Measurements from ENCODE around the gene CIB2. TPM values are rescaled to one million over a fixed set of nuclear protein-coding genes. Genes with fewer than 3 reads are reported as not detected.

Gene CIB2
- polyA plus RNA-seq, 1 experiment: 3.7 TPM

GRCh38 chr15:78072080-78072892 is 59.0 kb downstream of the CIB2 start:
- ChIA-PET CTCF (interaction anchor here (1.3 to 2.7 kb wide), 2 partner anchors 36 to 105 kb away, joined by 6 to 9 read pairs; no protein-coding TSS in a partner anchor), POLR2A (no interaction called here)
- Histone ChIP-seq H3K4me3 (ENCODE audit: low read depth, low read length) (0 out of 2 replicates have a peak overlapping the region, but pooled peaks have one; percentile 8), H3K9me3 (ENCODE audit: control insufficient read depth, insufficient read depth, low read length) (no peaks in the 10 kb centered on the region), H3K27me3 (ENCODE audit: control insufficient read depth, insufficient read depth, low read length) (no peaks in the 10 kb centered on the region), H3K27ac (ENCODE audit: low read depth, low read length) (no peak overlapping the region)
- DNase-seq (ENCODE audit: low read depth, low spot score): no peak
- TF ChIP-seq, protein P1, sequence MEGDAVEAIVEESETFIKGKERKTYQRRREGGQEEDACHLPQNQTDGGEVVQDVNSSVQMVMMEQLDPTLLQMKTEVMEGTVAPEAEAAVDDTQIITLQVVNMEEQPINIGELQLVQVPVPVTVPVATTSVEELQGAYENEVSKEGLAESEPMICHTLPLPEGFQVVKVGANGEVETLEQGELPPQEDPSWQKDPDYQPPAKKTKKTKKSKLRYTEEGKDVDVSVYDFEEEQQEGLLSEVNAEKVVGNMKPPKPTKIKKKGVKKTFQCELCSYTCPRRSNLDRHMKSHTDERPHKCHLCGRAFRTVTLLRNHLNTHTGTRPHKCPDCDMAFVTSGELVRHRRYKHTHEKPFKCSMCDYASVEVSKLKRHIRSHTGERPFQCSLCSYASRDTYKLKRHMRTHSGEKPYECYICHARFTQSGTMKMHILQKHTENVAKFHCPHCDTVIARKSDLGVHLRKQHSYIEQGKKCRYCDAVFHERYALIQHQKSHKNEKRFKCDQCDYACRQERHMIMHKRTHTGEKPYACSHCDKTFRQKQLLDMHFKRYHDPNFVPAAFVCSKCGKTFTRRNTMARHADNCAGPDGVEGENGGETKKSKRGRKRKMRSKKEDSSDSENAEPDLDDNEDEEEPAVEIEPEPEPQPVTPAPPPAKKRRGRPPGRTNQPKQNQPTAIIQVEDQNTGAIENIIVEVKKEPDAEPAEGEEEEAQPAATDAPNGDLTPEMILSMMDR (IDR thresholded peaks at IDR 0.05; ENCODE audit: low read depth, low read length): no peak

DNA sequence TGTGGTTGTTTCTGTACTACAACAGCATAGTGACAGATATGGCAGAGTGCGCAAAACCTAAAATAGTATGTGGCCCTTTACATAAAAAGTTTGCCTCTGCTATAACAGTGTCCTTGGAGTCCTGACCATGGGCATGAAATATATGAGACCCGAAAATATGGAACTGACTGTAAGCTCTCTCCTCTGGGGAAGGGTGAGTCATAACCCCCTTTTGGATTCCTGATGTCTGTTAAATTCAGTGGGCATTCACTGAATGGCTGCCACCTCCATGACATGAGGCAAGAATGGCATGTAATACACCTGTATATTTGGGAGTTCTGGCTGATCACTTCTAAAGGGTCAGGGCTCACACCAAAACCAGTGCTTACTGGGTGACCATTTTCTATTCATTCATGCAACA is 59.9 kb downstream of the CIB2 start:
- H3K27ac ChIP-seq (ENCODE audit: low read depth, low read length): no peak overlapping the region
- no peak overlapping the region for H3K4me3 ChIP-seq (ENCODE audit: low read depth, low read length)
- H3K9me3 ChIP-seq (ENCODE audit: control insufficient read depth, insufficient read depth, low read length): no peaks in the 10 kb centered on the region
- ChIA-PET CTCF (interaction anchor here (0.8 to 2.7 kb wide), 2 partner anchors 37 to 104 kb away, joined by 3 to 9 read pairs; no protein-coding TSS in a partner anchor), POLR2A (no interaction called here)
- H3K27me3 ChIP-seq (ENCODE audit: control insufficient read depth, insufficient read depth, low read length): no peaks in the 10 kb centered on the region
- TF ChIP-seq, protein P1 (IDR thresholded peaks at IDR 0.05; ENCODE audit: low read depth, low read length): no peak
- DNase-seq (ENCODE audit: low read depth, low spot score): no peak

GRCh38 chr15:78070049-78070700 is 61.1 kb downstream of the CIB2 start:
- POLR2A ChIA-PET: interaction anchor here (0.6 kb wide), 1 partner anchor 35 kb away, joined by 11 read pairs; no protein-coding TSS in a partner anchor

DNA sequence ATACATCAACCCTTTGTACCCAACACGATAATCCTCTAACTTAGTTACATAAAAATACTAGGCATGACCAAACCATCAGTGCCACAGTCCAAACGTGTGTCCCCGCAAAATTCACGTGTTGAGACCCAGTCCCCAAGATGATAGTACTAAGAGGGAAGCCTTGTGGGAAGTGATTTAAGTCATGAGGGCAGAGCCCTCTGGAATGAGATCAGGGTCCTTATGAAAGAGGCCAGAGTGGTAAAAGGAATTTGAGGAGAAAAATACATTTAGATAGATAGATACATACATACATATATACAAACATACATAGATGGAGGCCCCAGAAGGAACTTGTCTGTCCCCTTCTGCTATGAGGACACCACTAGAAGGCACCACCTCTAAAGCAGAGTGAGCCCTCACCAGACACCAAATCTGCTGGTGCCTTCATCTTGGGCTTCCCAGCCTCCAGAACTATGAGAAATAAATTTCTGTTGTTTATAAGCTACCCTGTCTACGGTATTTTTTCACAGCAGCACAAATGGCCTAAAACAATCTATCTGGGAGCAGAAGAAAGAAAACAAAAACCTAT is 61.7 kb downstream of the CIB2 start:
- no peak for DNase-seq (ENCODE audit: low read depth, low spot score)
- CTCF ChIA-PET: interaction anchor here (0.6 to 1.8 kb wide), 3 partner anchors 39 to 65 kb away, joined by 4 to 6 read pairs (median 5); no protein-coding TSS in a partner anchor
- peak overlapping the region; percentile 71 for H3K27ac ChIP-seq (ENCODE audit: low read depth, low read length)
- H3K9me3 ChIP-seq (ENCODE audit: control insufficient read depth, insufficient read depth, low read length): no peaks in the 10 kb centered on the region
- POLR2A ChIA-PET: interaction anchor here (1.4 kb wide), 1 partner anchor 24 kb away, joined by 7 read pairs; no protein-coding TSS in a partner anchor
- no peaks in the 10 kb centered on the region for H3K27me3 ChIP-seq (ENCODE audit: control insufficient read depth, insufficient read depth, low read length)
- H3K4me3 ChIP-seq (ENCODE audit: low read depth, low read length): no peak overlapping the region
- TF ChIP-seq, protein P1 (IDR thresholded peaks at IDR 0.05; ENCODE audit: low read depth, low read length): no peak

More at GRCh38 chr15:78070049-78070700, 61.1 kb downstream of the CIB2 start:
- Histone ChIP-seq H3K27ac (ENCODE audit: low read depth, low read length) (no peak overlapping the region), H3K27me3 (ENCODE audit: control insufficient read depth, insufficient read depth, low read length) (no peaks in the 10 kb centered on the region), H3K4me3 (ENCODE audit: low read depth, low read length) (no peak overlapping the region), H3K9me3 (ENCODE audit: control insufficient read depth, insufficient read depth, low read length) (no peaks in the 10 kb centered on the region)
- CTCF ChIA-PET: interaction anchor here (0.6 to 1.8 kb wide), 3 partner anchors 38 to 65 kb away, joined by 4 to 6 read pairs (median 5); no protein-coding TSS in a partner anchor
- DNase-seq (ENCODE audit: low read depth, low spot score): no peak
- TF ChIP-seq, protein P1 (IDR thresholded peaks at IDR 0.05; ENCODE audit: low read depth, low read length): no peak

All from AG04450 (cell line).